ENCODE measurements around the gene FAM98B. TPM values are rescaled to one million over a fixed set of nuclear protein-coding genes. Genes with fewer than 3 reads are reported as not detected.
"Not testable (repeated sequence)": the region's sequence is repeated elsewhere in the genome, so short reads cannot be mapped to it uniquely, and the experiment has no call there.

Gene FAM98B
- 10 to 100 TPM; 34.7 to 42.9 TPM for total RNA-seq

GRCh38 chr15:38453971-38454695 is at the start of gene FAM98B:
Gene FAM98B, plus strand, starts transcription at chr15:38454127. Its CDS starts 35 bp downstream, at chr15:38454162.
- CTCF ChIA-PET = interaction anchor here (0.6 to 3.0 kb wide), 15 partner anchors 8 to 245 kb away, joined by 3 to 17 read pairs (median 4); no protein-coding TSS in a partner anchor
- Mint-ChIP-seq H3K9me3 (no peaks in the 10 kb centered on the region), H3K4me1 (peaks cover 33% of the 10 kb centered on the region), H3K27me3 (peaks cover 17% of the 10 kb centered on the region), H3K27ac (peak within 1 kb of the TSS; percentile 96), H3K4me3 (peak within 1 kb of the TSS; percentile 99), H3K36me3 (ENCODE audit: low read depth) (peaks cover 13% of the 10 kb centered on the region)
- POLR2A ChIA-PET = interaction anchor here (0.5 kb wide), 1 partner anchor 1464 kb away, joined by 4 read pairs; no protein-coding TSS in a partner anchor
- DNase-seq = peak; percentile 84

- DNase-seq = no peak
- no peak overlapping the region for H3K4me3 Mint-ChIP-seq
- H3K36me3 Mint-ChIP-seq (ENCODE audit: low read depth) = no peaks in the 10 kb centered on the region
- H3K27me3 Mint-ChIP-seq = peaks cover 31% of the 10 kb centered on the region
- ChIA-PET POLR2A (no interaction called here), CTCF (no interaction called here)
- no peak overlapping the region for H3K27ac Mint-ChIP-seq
- no peaks in the 10 kb centered on the region for H3K4me1 Mint-ChIP-seq
- no peaks in the 10 kb centered on the region for H3K9me3 Mint-ChIP-seq
Measured at GRCh38 chr15:38406436-38406835, 47.5 kb upstream of the FAM98B start.

- H3K4me3 Mint-ChIP-seq = no peak overlapping the region
- H3K27me3 Mint-ChIP-seq = peaks cover 45% of the 10 kb centered on the region
- CTCF ChIA-PET = no interaction called here
- H3K9me3 Mint-ChIP-seq = no peaks in the 10 kb centered on the region
- no peaks in the 10 kb centered on the region for H3K4me1 Mint-ChIP-seq
- H3K36me3 Mint-ChIP-seq (ENCODE audit: low read depth) = no peaks in the 10 kb centered on the region
- no peak for DNase-seq
- H3K27ac Mint-ChIP-seq = no peak overlapping the region
- POLR2A ChIA-PET = no interaction called here
Measured at GRCh38 chr15:38408576-38408975, 45.4 kb upstream of the FAM98B start.

- peaks cover 51% of the 10 kb centered on the region for H3K27me3 Mint-ChIP-seq
- H3K4me3 Mint-ChIP-seq = no peak overlapping the region
- DNase-seq = no peak
- H3K4me1 Mint-ChIP-seq = no peaks in the 10 kb centered on the region
- H3K36me3 Mint-ChIP-seq (ENCODE audit: low read depth) = no peaks in the 10 kb centered on the region
- no peaks in the 10 kb centered on the region for H3K9me3 Mint-ChIP-seq
- H3K27ac Mint-ChIP-seq = no peak overlapping the region
- CTCF ChIA-PET = no interaction called here
- POLR2A ChIA-PET = no interaction called here
Measured at GRCh38 chr15:38411902-38412301, 42.0 kb upstream of the FAM98B start.

- Mint-ChIP-seq H3K27ac (no peak overlapping the region), H3K4me1 (no peaks in the 10 kb centered on the region), H3K9me3 (no peaks in the 10 kb centered on the region), H3K27me3 (peaks cover 50% of the 10 kb centered on the region), H3K4me3 (no peak overlapping the region), H3K36me3 (ENCODE audit: low read depth) (no peaks in the 10 kb centered on the region)
- CTCF ChIA-PET = no interaction called here
- POLR2A ChIA-PET = no interaction called here
- no peak for DNase-seq
Measured at GRCh38 chr15:38412466-38412865, 41.5 kb upstream of the FAM98B start.

GRCh38 chr15:38414357-38414756 is 39.6 kb upstream of the FAM98B start:
- ChIA-PET CTCF (no interaction called here), POLR2A (no interaction called here)
- no peak for DNase-seq
- H3K36me3 Mint-ChIP-seq (ENCODE audit: low read depth) = no peaks in the 10 kb centered on the region
- peaks cover 56% of the 10 kb centered on the region for H3K27me3 Mint-ChIP-seq
- no peak overlapping the region for H3K27ac Mint-ChIP-seq
- H3K9me3 Mint-ChIP-seq = no peaks in the 10 kb centered on the region
- H3K4me3 Mint-ChIP-seq = no peak overlapping the region
- no peaks in the 10 kb centered on the region for H3K4me1 Mint-ChIP-seq

- Mint-ChIP-seq H3K27ac (no peak overlapping the region), H3K4me1 (peaks cover 10% of the 10 kb centered on the region), H3K4me3 (no peak overlapping the region), H3K27me3 (peaks cover 47% of the 10 kb centered on the region), H3K9me3 (peaks cover 5% of the 10 kb centered on the region), H3K36me3 (ENCODE audit: low read depth) (no peaks in the 10 kb centered on the region)
- no peak for DNase-seq
- CTCF ChIA-PET = interaction anchor here (1.2 to 2.2 kb wide), 2 partner anchors 10 to 19 kb away, joined by 3 to 12 read pairs; no protein-coding TSS in a partner anchor
- POLR2A ChIA-PET = interaction anchor here (0.6 kb wide), 1 partner anchor 46 kb away, joined by 10 read pairs; no protein-coding TSS in a partner anchor
Measured at GRCh38 chr15:38421069-38421690, 32.7 kb upstream of the FAM98B start.

- Mint-ChIP-seq H3K4me3 (no peak overlapping the region), H3K9me3 (peaks cover 5% of the 10 kb centered on the region)
- CTCF ChIA-PET = interaction anchor here (1.7 kb wide), 1 partner anchor 17 kb away, joined by 6 read pairs; no protein-coding TSS in a partner anchor
Measured at GRCh38 chr15:38424101-38424552, 29.8 kb upstream of the FAM98B start.

GRCh38 chr15:38425269-38425668 is 28.7 kb upstream of the FAM98B start:
- CTCF ChIA-PET = interaction anchor here (1.7 kb wide), 1 partner anchor 16 kb away, joined by 6 read pairs; no protein-coding TSS in a partner anchor
- Mint-ChIP-seq H3K4me1 (peaks cover 10% of the 10 kb centered on the region), H3K27me3 (peaks cover 46% of the 10 kb centered on the region), H3K4me3 (no peak overlapping the region), H3K9me3 (peaks cover 5% of the 10 kb centered on the region), H3K36me3 (ENCODE audit: low read depth) (no peaks in the 10 kb centered on the region), H3K27ac (no peak overlapping the region)
- POLR2A ChIA-PET = no interaction called here
- no peak for DNase-seq

More at GRCh38 chr15:38424101-38424552, 29.8 kb upstream of the FAM98B start:
- DNase-seq = no peak
- peaks cover 10% of the 10 kb centered on the region for H3K4me1 Mint-ChIP-seq
- POLR2A ChIA-PET = no interaction called here
- H3K27me3 Mint-ChIP-seq = peaks cover 44% of the 10 kb centered on the region
- no peak overlapping the region for H3K27ac Mint-ChIP-seq
- no peaks in the 10 kb centered on the region for H3K36me3 Mint-ChIP-seq (ENCODE audit: low read depth)

GRCh38 chr15:38427380-38427779 is 26.5 kb upstream of the FAM98B start:
- Mint-ChIP-seq H3K4me1 (peaks cover 10% of the 10 kb centered on the region), H3K27me3 (peaks cover 42% of the 10 kb centered on the region), H3K27ac (no peak overlapping the region), H3K9me3 (peaks cover 5% of the 10 kb centered on the region), H3K4me3 (no peak overlapping the region), H3K36me3 (ENCODE audit: low read depth) (no peaks in the 10 kb centered on the region)
- ChIA-PET POLR2A (no interaction called here), CTCF (interaction anchor here (1.1 kb wide), 1 partner anchor 13 kb away, joined by 8 read pairs; no protein-coding TSS in a partner anchor)
- peak; percentile 12 for DNase-seq

GRCh38 chr15:38430106-38430760 is 23.7 kb upstream of the FAM98B start:
- peaks cover 1% of the 10 kb centered on the region for H3K4me1 Mint-ChIP-seq
- no peak for DNase-seq
- H3K36me3 Mint-ChIP-seq (ENCODE audit: low read depth) = no peaks in the 10 kb centered on the region
- peaks cover 54% of the 10 kb centered on the region for H3K27me3 Mint-ChIP-seq
- ChIA-PET POLR2A (no interaction called here), CTCF (no interaction called here)
- H3K9me3 Mint-ChIP-seq = peaks cover 3% of the 10 kb centered on the region
- no peak overlapping the region for H3K27ac Mint-ChIP-seq
- H3K4me3 Mint-ChIP-seq = no peak overlapping the region

GRCh38 chr15:38436993-38437392 is 16.9 kb upstream of the FAM98B start:
- no peak for DNase-seq
- no peak overlapping the region for H3K4me3 Mint-ChIP-seq
- ChIA-PET POLR2A (interaction anchor here (0.6 kb wide), 1 partner anchor 311 kb away, joined by 3 read pairs; no protein-coding TSS in a partner anchor), CTCF (no interaction called here)
- no peaks in the 10 kb centered on the region for H3K9me3 Mint-ChIP-seq
- peaks cover 7% of the 10 kb centered on the region for H3K4me1 Mint-ChIP-seq
- no peak overlapping the region for H3K27ac Mint-ChIP-seq
- peaks cover 66% of the 10 kb centered on the region for H3K27me3 Mint-ChIP-seq
- no peaks in the 10 kb centered on the region for H3K36me3 Mint-ChIP-seq (ENCODE audit: low read depth)

GRCh38 chr15:38437603-38438002 is 16.3 kb upstream of the FAM98B start:
- CTCF ChIA-PET; H3K36me3 Mint-ChIP-seq (ENCODE audit: low read depth); H3K27ac Mint-ChIP-seq; DNase-seq; H3K9me3 Mint-ChIP-seq; H3K4me3 Mint-ChIP-seq; POLR2A ChIA-PET; H3K4me1 Mint-ChIP-seq: not testable (repeated sequence)
- H3K27me3 Mint-ChIP-seq = peaks cover 63% of the 10 kb centered on the region

Measured in activated CD4-positive, alpha-beta T cell treated with anti-CD3 and anti-CD28 coated beads, Interleukin-2, amount 10 ng/mL, durations not matched to agents 7 days and 5 days (primary cell).